Vagina (tissue), 2 donors: Measurements from ENCODE around the gene SDCCAG8. TPM values are rescaled to one million over a fixed set of nuclear protein-coding genes. Genes with fewer than 3 reads are reported as not detected.
A peak's percentile ranks its signal among the peaks of the same experiment; 100 is the strongest.

Experiments used
- DNase-seq, 2 donors: peaks; one replicate each; pipeline ENCODE4 v3.0.0-alpha.2; 2017; ENCODE audit errors: extremely low spot score in 2 of 2
- H3K27ac ChIP-seq: fragments of 200-600 bp; sonication (generic); one replicate; pipeline ENCODE4 v1.5.1; 2019
- H3K27me3 ChIP-seq: fragments of 200-600 bp; sonication (generic); one replicate; pipeline ENCODE4 v1.5.1; 2019
- H3K36me3 ChIP-seq, 2 donors: fragments of 200-600 bp; sonication (generic); one replicate each; pipeline ENCODE4 v1.5.1; 2017 to 2019
- H3K4me1 ChIP-seq: fragments of 200-600 bp; sonication (generic); one replicate; pipeline ENCODE4 v1.5.1; 2019
- H3K4me3 ChIP-seq, 2 donors: fragments of 200-600 bp; sonication (generic); 1 replicate in 1 of 2; 2 replicates in 1 of 2; pipeline ENCODE4 v1.5.1; 2016 to 2019
- H3K9me3 ChIP-seq: fragments of 200-600 bp; sonication (generic); one replicate; pipeline ENCODE4 v1.5.1; 2019
- POLR2A ChIP-seq, 2 donors: fragments of 450-650 bp; IDR thresholded peaks; one replicate each; pipeline ENCODE4 v1.6.1; 2017; ENCODE audit warnings: antibody characterized with exemption in 2 of 2, mild to moderate bottlenecking in 2 of 2, moderate library complexity in 2 of 2
- POLR2AphosphoS5 ChIP-seq, 2 donors: sonication (generic); formaldehyde crosslinking; IDR thresholded peaks; one replicate each; pipeline ENCODE4 v1.9.0; 2017; ENCODE audit warnings: antibody characterized with exemption in 2 of 2, mild to moderate bottlenecking in 2 of 2, low read depth in 1 of 2; ENCODE audit not compliant: insufficient read depth in 1 of 2
- intact Hi-C: fragments of 100-400 bp; cut with DNase I; formaldehyde crosslinking; loops from one replicate; pipeline ENCODE4 v1.15.1; 2023
- total RNA-seq: library from RNA; depleted of rRNA; stranded (reverse); fragments of >200 nt; gene quantifications from one replicate; pipeline ENCODE4 v1.2.3, GENCODE V29; 2016
- TF ChIP-seq, protein P1 (sequence below), 3 experiments: fragments of 450-650 bp in 2 of 3; fragments of 200-600 bp in 1 of 3; sonication (generic) in 1 of 3; IDR thresholded peaks; one replicate each; pipeline ENCODE4 v1.5.1; 2017 to 2019; ENCODE audit warnings: antibody characterized with exemption in 3 of 3, mild to moderate bottlenecking in 2 of 3, moderate library complexity in 2 of 3

SDCCAG8 gene
- total RNA-seq, 1 donor from 2014 or later: 31.2 TPM

GRCh38 chr1:243348331-243348730, 92.5 kb downstream of the SDCCAG8 start:
- Histone ChIP-seq H3K27ac (no peak overlapping the region), H3K36me3 (no peaks in the 10 kb centered on the region), H3K9me3 (no peaks in the 10 kb centered on the region), H3K4me1 (no peaks in the 10 kb centered on the region), H3K27me3 (no peaks in the 10 kb centered on the region), H3K4me3 (no peak overlapping the region)
- intact Hi-C loops: no loop called here
- no peak for TF ChIP-seq POLR2A (IDR thresholded peaks at IDR 0.05)
- no peak for TF ChIP-seq POLR2AphosphoS5 (IDR thresholded peaks at IDR 0.05; ENCODE audit: insufficient read depth in 1 of 2, low read depth in 1 of 2)
- TF ChIP-seq, protein P1, sequence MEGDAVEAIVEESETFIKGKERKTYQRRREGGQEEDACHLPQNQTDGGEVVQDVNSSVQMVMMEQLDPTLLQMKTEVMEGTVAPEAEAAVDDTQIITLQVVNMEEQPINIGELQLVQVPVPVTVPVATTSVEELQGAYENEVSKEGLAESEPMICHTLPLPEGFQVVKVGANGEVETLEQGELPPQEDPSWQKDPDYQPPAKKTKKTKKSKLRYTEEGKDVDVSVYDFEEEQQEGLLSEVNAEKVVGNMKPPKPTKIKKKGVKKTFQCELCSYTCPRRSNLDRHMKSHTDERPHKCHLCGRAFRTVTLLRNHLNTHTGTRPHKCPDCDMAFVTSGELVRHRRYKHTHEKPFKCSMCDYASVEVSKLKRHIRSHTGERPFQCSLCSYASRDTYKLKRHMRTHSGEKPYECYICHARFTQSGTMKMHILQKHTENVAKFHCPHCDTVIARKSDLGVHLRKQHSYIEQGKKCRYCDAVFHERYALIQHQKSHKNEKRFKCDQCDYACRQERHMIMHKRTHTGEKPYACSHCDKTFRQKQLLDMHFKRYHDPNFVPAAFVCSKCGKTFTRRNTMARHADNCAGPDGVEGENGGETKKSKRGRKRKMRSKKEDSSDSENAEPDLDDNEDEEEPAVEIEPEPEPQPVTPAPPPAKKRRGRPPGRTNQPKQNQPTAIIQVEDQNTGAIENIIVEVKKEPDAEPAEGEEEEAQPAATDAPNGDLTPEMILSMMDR (IDR thresholded peaks at IDR 0.05): no peak
- DNase-seq: no peak

- DNase-seq: no peak
- Histone ChIP-seq H3K9me3 (no peaks in the 10 kb centered on the region), H3K4me1 (peaks cover under 1% of the 10 kb centered on the region), H3K27me3 (no peaks in the 10 kb centered on the region), H3K27ac (no peak overlapping the region), H3K4me3 (no peak overlapping the region), H3K36me3 (no peaks in the 10 kb centered on the region)
- intact Hi-C loops: no loop called here
- TF ChIP-seq POLR2A (IDR thresholded peaks at IDR 0.05): no peak
- TF ChIP-seq POLR2AphosphoS5 (IDR thresholded peaks at IDR 0.05; ENCODE audit: insufficient read depth in 1 of 2, low read depth in 1 of 2): no peak
- TF ChIP-seq, protein P1 (IDR thresholded peaks at IDR 0.05): no peak
These were observed 93.3 kb downstream of the SDCCAG8 start for GRCh38 chr1:243349128-243349527.

GRCh38 chr1:243351337-243351736, 95.5 kb downstream of the SDCCAG8 start:
- TF ChIP-seq POLR2A (IDR thresholded peaks at IDR 0.05): no peak
- TF ChIP-seq, protein P1 (IDR thresholded peaks at IDR 0.05): no peak
- no peak for TF ChIP-seq POLR2AphosphoS5 (IDR thresholded peaks at IDR 0.05; ENCODE audit: insufficient read depth in 1 of 2, low read depth in 1 of 2)

GRCh38 chr1:243354511-243355153, 98.8 kb downstream of the SDCCAG8 start:
- Histone ChIP-seq H3K27me3 (no peaks in the 10 kb centered on the region), H3K4me3 (peak overlapping the region; percentile 25 to 27), H3K4me1 (peaks cover 11% of the 10 kb centered on the region), H3K36me3 (no peaks in the 10 kb centered on the region), H3K27ac (peak overlapping the region; percentile 33), H3K9me3 (no peaks in the 10 kb centered on the region)
- no peak for TF ChIP-seq POLR2A (IDR thresholded peaks at IDR 0.05)
- no peak for TF ChIP-seq POLR2AphosphoS5 (IDR thresholded peaks at IDR 0.05; ENCODE audit: insufficient read depth in 1 of 2, low read depth in 1 of 2)
- TF ChIP-seq, protein P1 (IDR thresholded peaks at IDR 0.05): no peak
- intact Hi-C loops: no loop called here
- DNase-seq: no peak

More at GRCh38 chr1:243351337-243351736, 95.5 kb downstream of the SDCCAG8 start:
- Histone ChIP-seq H3K4me3 (no peak overlapping the region), H3K9me3 (no peaks in the 10 kb centered on the region), H3K27me3 (no peaks in the 10 kb centered on the region), H3K36me3 (no peaks in the 10 kb centered on the region), H3K4me1 (peaks cover 11% of the 10 kb centered on the region), H3K27ac (no peak overlapping the region)
- intact Hi-C loops: no loop called here
- DNase-seq: no peak

- no peaks in the 10 kb centered on the region for H3K9me3 ChIP-seq
- no peaks in the 10 kb centered on the region for H3K4me1 ChIP-seq
- H3K36me3 ChIP-seq: no peaks in the 10 kb centered on the region
- H3K27me3 ChIP-seq: no peaks in the 10 kb centered on the region
- DNase-seq: no peak
- intact Hi-C loops: no loop called here
- TF ChIP-seq, protein P1 (IDR thresholded peaks at IDR 0.05): no peak
- TF ChIP-seq POLR2A (IDR thresholded peaks at IDR 0.05): no peak
- no peak for TF ChIP-seq POLR2AphosphoS5 (IDR thresholded peaks at IDR 0.05; ENCODE audit: insufficient read depth in 1 of 2, low read depth in 1 of 2)
- H3K27ac ChIP-seq: no peak overlapping the region
- no peak overlapping the region for H3K4me3 ChIP-seq
These were observed 108.0 kb downstream of the SDCCAG8 start for GRCh38 chr1:243363832-243364231.
